COR-L47 (cell line): ENCODE data around the gene OPN4.

Experiments used
- DNase-seq: peaks from one replicate; lab custom pipeline; 2025; lab: John Stamatoyannopoulos, UW

OPN4 gene

DNA sequence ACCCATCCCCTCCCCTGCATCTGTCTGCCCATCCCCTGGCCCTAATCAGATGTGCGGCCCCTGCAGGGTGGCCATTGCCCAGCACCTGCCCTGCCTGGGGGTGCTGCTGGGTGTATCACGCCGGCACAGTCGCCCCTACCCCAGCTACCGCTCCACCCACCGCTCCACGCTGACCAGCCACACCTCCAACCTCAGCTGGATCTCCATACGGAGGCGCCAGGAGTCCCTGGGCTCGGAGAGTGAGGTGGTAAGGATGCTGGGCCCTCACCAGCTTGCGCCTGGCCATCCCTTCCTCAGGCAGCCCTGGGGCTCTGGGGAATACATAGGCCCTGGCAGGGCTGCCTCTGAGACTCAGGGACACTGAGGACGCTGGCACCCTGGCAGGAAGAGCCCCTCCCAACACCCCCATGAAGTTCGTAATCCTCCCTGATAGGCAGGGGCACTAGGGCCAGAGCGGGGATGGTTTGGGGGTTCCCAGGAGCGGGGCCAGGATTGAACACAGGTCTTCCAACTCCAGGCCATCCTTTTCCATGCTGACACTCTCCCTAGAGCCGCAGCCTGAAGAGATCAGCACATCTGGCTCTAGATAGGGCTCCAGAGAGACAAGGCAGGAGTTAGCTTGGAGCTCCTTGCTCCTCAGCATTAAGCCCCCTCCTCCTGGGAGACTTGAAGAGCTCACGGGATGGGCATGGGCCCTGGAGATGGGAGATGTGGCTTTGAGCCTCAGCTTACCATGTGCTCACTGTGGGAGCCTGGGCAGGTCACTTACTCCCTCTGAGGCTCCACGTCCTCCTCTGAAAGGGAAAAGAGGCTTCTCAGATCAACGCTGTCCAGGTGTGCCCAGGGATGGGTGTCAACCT, 8.1 kb downstream of the OPN4 start:
- DNase-seq: no peak

DNA sequence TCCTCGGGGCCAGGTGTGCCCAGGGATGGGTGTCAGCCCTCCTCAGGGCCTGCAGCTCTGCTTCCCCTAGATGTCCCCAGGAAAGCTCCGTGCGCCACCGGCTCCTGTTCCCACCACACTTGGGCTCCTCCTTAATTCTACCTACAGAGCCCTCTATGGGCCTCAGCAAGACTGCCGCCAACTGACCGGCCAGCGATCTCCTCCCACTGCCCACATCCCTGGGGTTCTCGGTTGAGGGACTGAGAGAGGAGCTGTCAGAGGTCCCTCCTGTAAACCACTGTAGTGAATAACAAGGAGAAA, 8.6 kb downstream of the OPN4 start:
- no peak for DNase-seq

DNA sequence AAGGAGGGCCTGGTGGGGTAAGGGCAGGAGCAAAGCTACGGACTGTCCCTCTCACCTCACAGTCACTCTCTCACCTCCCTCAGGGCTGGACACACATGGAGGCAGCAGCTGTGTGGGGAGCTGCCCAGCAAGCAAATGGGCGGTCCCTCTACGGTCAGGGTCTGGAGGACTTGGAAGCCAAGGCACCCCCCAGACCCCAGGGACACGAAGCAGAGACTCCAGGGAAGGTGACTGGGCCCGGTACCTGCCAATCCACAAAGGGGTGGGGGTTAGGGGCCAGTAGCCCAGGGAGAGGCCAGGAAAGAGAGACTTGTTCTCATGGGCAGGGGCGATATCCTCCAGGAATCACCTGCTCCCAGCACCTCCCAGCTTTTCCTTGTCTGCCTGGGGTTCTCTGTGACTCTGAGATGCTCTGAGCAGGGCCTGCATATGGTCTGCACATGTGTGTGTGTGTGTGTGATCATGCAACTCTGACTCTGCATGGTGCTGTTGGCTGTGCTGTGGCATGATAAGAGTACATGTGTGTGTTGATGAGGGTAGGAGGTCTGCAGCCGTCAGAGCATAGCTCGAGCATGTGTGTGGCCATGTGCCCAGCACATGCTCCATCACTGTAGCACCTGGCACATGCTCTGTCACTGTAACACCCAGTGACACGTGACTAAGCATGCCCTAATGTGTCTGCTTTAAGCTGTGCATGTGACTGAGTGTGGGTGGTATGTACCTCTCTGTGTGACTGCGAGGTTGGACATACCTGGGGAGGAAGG, 9.4 kb downstream of the OPN4 start:
- DNase-seq: no peak

DNA sequence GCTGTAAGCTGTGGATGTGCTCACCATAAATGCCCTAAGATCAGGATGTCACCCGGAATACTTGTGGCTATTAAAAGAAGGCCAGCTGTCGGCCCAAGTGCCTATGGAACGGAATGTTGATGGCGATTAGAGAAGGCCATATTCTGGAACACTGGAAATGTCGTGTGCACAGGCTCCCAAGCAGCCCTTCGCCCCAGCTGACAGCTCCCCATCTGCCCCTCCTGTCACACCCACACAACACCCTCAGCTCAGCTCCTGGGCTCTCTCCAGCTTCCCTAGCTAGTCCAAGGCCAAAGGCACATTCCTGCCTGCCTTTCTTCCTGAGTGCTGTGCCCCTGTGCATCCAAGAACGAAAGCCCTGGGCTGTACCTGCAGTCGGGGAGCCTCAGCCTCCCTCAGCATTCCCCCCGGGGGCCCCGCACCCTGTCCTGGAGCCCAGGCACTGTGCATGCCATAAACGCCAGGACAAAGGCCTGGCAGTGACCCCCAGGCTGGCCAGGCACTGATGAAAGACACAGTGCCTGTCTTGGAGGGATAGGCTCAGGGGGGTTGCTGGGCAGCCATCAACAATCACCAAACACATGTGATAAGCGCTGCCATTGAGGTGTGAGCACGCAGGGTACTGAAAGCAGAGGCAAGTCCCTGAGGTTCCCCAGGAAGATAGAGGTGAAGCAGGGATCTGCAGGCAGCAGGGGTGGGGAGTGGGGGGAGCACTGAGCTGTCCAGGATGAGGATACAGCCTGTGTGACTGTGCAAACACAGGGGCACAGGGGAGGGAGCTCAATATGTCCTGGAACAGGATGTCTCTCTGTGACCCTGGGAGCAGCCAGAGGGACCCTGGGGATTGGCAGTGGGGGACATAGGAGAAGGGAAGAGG, 10.2 kb downstream of the OPN4 start:
- DNase-seq: no peak

DNA sequence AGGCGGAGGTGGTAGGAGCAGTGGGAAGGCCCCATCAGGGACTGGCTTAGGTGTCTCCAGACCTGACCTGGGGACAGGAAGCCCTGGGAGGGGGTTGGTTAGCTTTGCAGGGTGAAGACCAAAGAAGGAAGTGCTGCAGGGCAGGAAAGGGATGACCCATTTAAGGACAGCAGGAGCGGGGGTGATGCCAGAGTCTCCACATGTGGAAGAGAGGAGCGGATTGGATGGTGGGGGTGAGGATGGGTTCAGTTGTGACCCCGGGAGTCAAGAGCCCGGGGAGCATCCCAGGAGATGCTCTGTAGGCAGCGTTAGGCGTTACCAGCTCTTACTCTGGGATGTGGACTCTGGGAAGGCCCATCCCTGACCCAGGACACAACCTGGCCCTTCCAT, 10.9 kb downstream of the OPN4 start:
- no peak for DNase-seq

DNA sequence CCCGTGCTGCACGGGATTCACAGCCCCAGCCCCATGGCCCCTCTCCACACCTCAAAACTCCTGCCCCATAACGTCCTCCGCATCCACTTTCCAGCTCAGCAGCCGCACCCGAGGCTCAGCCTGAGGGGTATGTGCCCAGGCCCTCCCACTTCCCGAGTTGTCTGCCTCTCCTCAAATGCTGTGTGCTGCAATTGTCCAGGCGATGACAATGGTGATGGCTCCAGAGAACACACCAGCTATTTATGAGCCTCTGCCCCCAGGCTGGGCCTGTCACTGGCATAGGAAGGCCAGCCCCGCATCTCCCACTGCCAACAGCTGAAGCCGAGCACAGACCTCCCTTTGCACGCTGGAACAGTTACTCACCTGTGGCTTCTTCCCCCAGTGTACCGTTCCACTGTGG, 11.5 kb downstream of the OPN4 start:
- DNase-seq: no peak

DNA sequence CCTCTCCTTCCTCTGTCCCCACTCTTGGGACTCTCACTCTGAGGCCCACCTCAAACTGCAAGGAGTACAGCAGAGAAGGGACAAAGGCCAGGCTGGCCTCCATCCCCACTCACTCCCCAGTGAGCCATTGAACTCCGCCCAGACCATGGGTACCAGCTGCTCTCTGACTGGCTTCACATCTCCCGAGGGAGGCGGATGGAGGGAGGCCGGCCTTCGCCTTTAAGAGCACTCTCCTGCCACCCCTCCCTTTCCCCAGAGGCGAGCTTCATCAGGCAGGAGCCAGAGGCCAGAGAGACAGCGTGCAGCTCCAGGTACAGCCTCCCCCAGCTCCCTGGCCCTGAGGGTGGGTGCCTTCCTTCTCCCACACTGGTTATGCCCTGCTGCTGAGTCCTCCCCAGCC, 12.2 kb downstream of the OPN4 start:
- DNase-seq: no peak

DNA sequence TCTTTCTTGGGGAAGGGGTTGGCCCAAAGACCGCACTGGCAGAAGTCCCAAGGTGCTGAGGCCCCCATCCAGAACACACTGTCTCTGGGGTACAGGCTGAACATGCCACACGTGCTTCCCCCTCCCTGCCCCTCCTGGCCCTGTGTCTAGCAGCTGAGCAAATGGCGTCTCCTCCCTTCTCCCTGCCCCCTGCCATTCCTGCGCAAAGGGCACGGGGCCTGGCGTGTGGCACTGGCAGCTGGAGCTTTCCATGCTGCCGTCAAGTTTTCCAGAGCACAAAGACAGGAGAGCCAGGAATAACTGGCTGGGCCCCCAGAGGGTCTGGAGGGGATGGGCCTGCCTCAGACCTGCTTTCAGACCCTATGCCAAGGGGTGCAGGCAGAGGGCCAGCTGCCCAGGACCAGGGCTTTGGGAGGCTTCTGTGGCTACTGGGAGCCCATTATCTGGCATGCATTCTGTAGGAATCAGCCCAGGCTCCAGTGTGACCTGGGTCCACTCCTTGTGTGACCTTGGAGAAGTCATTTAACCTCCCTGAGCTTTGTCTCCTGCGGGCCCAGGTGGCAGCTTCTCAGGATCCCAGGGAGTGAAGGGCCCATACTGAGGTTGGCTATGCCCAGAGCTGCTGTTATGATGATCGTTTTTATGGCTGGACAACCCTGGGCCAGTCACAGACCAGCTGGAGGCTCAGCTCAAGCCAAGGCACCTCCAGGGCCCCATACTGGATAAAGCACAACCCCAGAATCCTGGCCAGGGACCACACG, 13.3 kb downstream of the OPN4 start:
- DNase-seq: no peak

DNA sequence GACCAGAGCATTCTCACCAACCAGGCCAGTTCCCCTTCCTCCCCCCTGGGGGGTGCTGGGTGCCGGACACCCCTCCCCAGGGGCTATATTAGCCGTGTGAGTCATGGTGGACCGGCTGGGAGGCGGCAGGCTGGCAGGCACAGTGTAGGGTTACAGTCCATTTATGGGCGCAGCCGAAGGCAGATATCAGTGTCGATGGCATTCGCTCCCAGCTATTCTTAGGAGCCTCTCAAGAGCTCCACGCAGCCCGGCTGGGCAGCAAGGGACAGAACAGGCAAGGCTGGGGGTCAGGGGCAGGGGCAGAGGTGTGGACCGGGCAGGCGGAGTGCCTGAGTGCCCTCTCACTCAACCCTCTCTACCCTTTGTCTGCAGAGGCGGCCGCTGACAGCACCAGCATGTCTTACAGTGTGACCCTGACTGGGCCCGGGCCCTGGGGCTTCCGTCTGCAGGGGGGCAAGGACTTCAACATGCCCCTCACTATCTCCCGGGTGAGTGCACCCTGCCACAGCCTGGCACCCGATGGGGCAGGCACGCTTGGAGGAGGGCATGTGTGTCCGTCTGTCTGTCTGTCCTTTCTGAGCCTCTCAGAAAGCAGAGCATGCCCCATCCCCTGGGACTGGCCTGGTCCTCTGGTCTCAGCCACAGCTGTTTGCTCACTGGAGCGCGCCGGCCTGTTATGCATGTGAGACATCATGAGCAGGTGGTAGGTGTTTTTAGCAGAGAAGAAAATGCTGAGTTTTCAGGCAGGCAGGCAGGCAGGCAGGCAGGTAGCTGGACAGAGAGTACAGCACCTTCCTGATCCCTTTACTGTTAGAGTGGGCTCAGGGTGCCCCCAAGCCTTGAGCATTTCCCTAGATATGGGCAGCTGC, 14.2 kb downstream of the OPN4 start, which contains the start of gene LDB3:
Gene LDB3 (plus strand): TSS at position 215 of the 869 bp plus-strand sequence. CDS start 181 bp downstream, at position 396.
- no peak for DNase-seq

DNA sequence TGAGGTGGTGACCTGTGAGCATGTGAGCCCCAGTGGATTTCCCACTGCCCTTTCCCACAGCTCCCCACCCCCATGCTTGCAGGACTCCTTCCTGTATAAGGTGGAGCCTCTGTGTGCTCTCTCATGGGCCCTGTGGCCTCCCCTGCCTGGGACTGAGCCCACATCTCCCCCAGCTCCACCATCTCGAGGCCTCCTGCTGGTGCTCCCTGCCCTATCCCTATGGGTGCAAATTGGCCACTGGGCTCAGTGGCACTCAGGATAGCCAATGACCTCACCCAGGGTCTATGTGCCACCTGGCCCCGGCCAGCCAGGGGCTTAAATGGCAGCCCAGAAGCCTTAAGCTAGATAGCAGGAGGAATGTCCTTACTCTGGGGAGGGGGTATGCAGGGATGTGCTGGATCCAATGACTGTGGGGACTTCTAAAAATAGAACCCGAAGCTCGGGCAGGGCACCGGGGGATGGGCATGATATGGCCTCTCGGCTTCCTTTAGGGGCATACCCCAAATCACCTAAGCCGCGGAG, 16.0 kb downstream of the OPN4 start:
- no peak for DNase-seq

DNA sequence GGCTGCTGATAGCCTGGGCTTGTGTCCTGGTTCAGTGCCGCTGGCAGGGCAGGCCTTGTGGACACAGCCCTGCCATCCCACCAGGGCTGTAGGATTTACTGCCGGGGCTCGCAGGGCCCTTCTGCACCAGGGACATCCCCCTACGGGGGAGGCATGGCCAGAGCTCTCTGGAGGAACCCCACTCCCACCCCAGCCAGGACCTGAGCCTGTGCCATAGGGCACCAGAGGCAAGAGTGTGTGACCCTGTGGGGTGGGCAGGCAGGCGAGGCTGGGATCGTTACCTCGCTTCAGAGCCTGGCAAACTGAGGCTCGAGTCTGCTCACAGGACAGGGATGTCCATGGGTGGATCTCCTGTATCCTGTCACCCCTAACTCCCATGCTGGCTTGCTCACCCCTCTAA, 16.5 kb downstream of the OPN4 start:
- DNase-seq: no peak

DNA sequence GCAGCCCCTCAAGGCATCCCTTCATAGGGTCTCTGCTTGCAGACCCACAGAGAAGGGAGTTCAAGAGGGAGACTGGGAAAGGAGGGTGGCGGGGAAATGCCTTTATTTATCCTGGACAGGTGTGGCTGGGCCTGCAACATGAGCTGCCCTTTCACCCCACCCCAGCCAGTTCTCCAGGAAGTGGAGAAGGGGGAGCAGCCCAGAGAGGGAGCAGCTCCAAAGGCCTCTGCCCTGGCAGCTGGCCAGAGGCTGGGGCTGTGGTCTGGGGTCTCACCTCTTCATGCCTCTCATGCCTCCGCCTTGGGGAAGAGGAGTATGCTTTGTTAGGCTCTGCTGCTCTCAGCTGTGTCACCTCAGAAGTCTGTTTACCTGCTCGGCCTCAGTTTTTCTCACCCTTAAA, 17.1 kb downstream of the OPN4 start:
- no peak for DNase-seq

DNA sequence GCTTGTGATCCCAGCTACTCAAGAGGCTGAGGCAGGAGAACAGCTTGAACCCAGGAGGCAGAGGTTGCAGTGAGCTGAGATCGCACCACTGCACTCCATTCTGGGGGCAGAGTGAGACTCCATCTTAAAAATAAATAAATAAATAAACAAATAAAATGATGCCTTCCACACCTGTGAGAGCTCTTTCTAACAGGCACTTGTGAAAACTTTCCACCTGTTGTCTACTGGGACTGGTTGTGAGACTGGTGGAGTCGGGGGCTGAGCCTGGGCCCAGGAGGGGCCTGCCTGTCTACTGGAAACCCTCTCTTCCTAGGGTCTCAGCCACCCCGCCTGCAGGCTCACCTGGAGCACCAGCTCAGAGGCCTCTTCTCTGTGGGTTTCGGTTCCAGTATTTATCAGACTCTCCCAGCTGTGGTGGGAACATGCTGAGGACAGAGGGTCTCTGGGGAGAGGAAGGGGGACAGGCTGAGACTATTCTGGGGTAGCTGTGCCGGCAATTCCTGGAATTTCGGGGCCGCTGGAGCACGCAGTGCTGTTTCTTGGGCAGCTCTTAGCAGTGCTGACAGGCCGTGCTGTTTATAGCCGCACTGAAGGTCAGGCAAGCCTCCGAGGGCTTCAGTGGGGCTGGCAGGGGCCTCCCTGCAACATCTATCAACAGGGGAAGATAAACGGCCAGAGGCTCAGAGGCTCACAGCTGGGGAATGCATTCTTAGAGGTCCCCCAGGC, 17.8 kb downstream of the OPN4 start:
- DNase-seq: no peak

DNA sequence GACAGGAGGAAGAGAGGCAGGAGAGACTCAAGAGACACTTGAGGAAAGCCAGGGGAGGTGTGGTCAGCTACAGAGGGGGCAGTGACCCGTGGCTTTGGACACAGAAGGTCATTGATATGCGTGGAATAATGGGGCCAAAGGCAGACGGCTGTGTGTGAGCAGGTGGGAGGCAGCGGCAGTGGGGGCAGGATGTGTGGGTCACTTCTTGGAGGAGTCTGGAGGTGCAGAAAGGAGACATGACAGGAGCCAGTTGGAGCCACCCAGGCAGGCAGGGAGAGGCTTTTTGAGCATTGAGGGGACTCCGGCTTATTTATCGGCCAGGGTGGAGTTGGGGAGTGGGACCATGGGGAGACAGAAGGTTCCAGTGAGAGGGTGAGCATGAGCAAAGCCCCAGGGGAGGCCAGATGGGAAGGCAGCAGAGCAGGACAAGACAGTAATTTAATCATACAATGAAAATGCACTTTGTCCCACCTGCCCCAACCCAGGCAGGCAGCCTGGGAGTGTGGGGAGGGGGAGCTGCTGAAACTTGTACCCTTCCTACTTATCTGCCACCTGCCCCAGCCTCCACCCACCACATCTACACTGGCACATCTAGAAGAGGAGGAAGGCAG, 19.0 kb downstream of the OPN4 start:
- DNase-seq: no peak

DNA sequence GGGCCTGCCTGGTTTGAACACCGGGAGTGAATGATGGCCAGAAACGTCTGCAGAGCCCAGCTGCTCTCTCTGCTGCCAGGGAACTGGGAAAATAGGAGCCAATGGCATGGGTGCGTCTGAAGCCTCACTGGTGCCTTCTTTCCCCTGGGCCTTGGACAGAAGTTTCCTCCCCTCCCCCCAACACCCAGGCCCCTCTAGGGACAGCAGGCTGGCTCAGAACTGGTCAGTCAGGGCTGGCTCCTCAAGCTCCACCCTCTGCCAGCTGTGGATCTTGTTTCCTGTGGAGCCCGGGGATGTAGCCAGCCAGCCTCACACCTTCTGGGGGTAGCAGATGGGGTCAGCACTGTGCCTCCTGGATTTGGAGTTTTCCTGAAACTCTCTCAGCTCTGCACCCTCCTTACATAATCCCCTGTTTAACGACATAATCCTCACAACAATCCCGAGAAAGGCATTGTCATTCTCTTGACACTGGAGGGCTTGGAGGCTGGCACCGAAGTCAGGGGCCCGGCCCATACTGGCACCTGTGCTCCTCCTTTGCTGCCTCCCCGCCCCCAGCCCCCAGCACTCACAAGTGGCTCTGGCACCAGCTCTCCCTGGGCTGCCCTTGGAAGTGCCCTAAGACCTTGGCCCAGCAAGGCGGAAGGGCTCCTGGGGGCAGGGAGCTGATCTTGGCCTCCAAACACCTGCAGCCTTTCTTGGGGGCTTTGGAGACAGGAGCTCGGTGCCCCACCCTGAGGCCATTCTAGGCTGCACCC, 19.7 kb downstream of the OPN4 start:
- no peak for DNase-seq

DNA sequence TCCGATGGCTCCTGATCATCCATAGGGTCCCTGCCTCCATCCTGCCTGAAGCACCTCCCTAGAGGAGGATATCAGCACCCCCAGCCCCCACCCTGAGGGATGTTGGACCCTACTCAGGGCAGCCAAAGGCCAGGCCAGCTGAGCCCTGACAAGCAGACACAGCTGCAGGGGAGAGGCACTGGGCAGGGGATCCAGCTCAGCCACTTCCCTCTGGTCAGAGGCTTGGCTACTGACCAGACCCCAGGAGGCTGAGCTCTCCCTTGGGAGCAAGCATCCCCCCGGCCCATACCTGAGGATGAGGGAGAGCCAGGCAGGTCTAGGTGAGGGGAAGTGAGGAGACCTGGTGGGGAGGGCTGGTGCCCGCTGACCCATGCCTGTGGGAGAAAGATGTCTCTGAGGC, 20.6 kb downstream of the OPN4 start:
- no peak for DNase-seq

DNA sequence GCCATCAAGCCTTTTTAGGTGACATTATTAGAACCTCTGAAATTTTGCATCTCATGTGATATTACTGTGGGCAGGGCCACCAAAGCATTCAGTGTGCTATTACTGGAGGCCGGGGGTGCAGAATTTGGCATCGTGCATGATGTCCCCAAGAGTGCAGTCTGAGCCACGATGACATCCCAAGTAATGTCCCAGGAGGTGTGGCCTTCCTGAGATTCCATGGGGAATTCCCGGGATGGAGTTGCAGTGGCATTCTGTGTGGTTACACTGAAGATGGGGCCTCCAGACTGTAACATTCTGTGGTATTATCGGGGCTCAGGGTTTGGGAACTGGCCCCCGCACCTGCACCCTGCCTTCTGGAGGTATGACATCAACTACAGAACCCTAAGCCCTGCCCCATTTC, 23.0 kb downstream of the OPN4 start:
- no peak for DNase-seq

DNA sequence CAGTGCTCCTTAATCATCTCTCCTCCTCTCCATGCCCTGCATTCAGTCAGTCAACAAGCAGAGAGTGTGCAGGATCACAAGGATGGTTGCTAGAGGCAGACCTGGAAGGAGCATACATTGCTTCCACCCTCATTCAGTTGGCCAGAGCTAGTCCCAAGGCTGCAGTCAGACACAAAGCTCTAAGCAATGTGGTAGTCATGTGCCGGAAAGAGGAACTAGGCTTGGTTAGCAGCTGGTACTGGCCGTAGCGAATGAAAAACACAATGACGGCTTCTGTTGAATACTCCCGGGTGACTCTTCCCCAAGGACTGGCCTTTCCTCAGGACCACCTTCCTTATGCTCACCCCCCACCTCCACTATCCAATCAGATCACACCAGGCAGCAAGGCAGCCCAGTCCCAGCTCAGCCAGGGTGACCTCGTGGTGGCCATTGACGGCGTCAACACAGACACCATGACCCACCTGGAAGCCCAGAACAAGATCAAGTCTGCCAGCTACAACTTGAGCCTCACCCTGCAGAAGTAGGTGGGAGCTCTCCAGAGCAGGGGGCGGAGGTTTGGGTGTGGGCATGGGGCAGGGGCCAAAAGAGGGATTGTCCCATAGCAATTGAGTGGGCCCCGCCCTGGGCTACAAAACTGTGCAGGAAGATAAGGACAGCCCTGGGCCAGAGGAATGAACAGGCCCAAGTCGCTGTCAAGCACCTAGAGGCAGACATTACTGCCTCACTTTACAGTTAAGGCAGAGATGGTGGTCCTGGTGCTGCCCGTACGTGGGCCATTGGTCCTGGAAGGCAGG, 24.8 kb downstream of the OPN4 start:
- no peak for DNase-seq
